EL (cell line): ENCODE results near the gene ST3GAL3.
A peak's percentile ranks its signal among the peaks of the same experiment; 100 is the strongest.

Source experiments
- DNase-seq: peaks from one replicate; pipeline ENCODE4 v3.0.0-alpha.2; 2016

Gene ST3GAL3

GRCh38 chr1:43947061-43947873 is 239.9 kb downstream of the ST3GAL3 start:
- no peak for DNase-seq

- DNase-seq, result no peak
These were observed 240.6 kb downstream of the ST3GAL3 start for GRCh38 chr1:43947874-43948437.

- DNase-seq, result no peak
These were observed 242.3 kb downstream of the ST3GAL3 start for GRCh38 chr1:43949678-43950077.

GRCh38 chr1:43951021-43951985 is 244.0 kb downstream of the ST3GAL3 start:
- no peak for DNase-seq

GRCh38 chr1:43952731-43953346 is 245.5 kb downstream of the ST3GAL3 start:
- no peak for DNase-seq

GRCh38 chr1:43953361-43953760 is 246.0 kb downstream of the ST3GAL3 start:
- no peak for DNase-seq

- DNase-seq, result no peak
These were observed 246.7 kb downstream of the ST3GAL3 start for GRCh38 chr1:43954036-43954435.

- DNase-seq, result no peak
These were observed 248.9 kb downstream of the ST3GAL3 start for GRCh38 chr1:43956234-43956633.

- DNase-seq, result no peak
These were observed 250.2 kb downstream of the ST3GAL3 start for GRCh38 chr1:43957407-43958040.

GRCh38 chr1:43958351-43959255 is 251.3 kb downstream of the ST3GAL3 start:
- DNase-seq, result no peak

- no peak for DNase-seq
These were observed 253.5 kb downstream of the ST3GAL3 start for GRCh38 chr1:43960798-43961197.

GRCh38 chr1:43961692-43962091 is 254.4 kb downstream of the ST3GAL3 start:
- no peak for DNase-seq

GRCh38 chr1:43962324-43962723 is 255.0 kb downstream of the ST3GAL3 start:
- no peak for DNase-seq

- no peak for DNase-seq
These were observed 255.7 kb downstream of the ST3GAL3 start for GRCh38 chr1:43963006-43963405.

GRCh38 chr1:43963890-43964289 is 256.6 kb downstream of the ST3GAL3 start:
- no peak for DNase-seq

- no peak for DNase-seq
These were observed 258.0 kb downstream of the ST3GAL3 start for GRCh38 chr1:43965316-43965715.

- DNase-seq, result no peak
These were observed 261.1 kb downstream of the ST3GAL3 start for GRCh38 chr1:43968348-43968948.

- no peak for DNase-seq
These were observed 262.0 kb downstream of the ST3GAL3 start for GRCh38 chr1:43969416-43969745.

- DNase-seq, result peak; percentile 98
These were observed 262.6 kb downstream of the ST3GAL3 start, which contains the start of gene DPH2 for GRCh38 chr1:43969746-43970466. DPH2 (plus strand) TSS chr1:43970010; CDS start chr1:43970176, 166 bp downstream.

- no peak for DNase-seq
These were observed 263.2 kb downstream of the ST3GAL3 start for GRCh38 chr1:43970502-43970901.
